KOPT-K1 (cell line): ENCODE data around the gene TTLL8.

Source experiments
- H3K27ac ChIP-seq: fragments of 200-600 bp; sonication (generic); 2 replicates; pipeline ENCODE4 v1.5.1; 2016; ENCODE audit warnings: antibody characterized with exemption, mild to moderate bottlenecking, low read depth, low read length; ENCODE audit not compliant: poor library complexity, severe bottlenecking
- H3K36me3 ChIP-seq: fragments of 200-600 bp; sonication (generic); 2 replicates; pipeline ENCODE4 v1.5.1; 2017; ENCODE audit warnings: antibody characterized with exemption, mild to moderate bottlenecking, low read length, moderate library complexity; ENCODE audit not compliant: insufficient read depth
- H3K9me3 ChIP-seq: fragments of 200-600 bp; sonication (generic); 2 replicates; pipeline ENCODE4 v1.5.1; 2017; ENCODE audit warnings: antibody characterized with exemption, low read length, mild to moderate bottlenecking; ENCODE audit not compliant: insufficient read depth, poor library complexity, severe bottlenecking

Gene TTLL8

DNA sequence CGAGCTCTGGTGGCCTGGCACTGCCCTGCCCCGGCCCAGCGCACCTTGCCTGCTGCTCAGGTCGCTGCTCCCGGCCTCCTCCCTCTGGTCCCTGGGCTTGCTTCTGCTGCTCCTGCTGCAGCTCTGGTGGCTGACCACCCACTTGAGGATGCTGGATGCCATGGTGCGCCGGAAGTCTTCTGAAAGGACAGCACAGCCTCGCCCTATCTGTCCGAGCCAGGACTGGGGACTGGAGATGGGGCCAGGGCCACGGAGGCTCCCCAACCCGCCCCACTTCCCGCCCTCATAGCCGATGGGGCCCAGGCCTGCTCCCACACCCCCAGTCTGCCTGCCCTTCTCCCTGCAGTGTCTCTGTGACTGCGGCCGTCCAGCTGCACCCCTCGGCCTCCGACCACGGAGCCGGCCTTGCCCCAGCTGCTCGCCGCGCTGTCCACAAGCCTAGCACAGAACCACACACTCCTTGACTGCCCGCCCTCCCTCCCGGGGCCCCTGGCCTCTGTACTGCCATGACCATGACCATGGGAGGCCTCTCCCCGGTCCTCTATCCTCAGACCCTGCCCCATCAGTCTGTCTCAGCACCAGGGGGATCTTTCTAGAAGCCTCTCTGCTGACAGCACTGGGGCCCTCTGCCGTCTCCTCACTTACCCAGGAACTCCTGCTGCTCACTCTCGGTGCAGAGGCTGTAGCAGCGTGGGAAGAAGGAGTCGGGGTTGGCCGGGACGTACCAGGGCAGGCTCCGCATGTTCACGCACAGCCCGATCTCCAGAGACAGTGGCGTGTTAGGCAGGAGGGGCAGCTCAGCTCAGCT, 12.7 kb downstream of the TTLL8 start:
- Histone ChIP-seq H3K9me3 (no peaks in the 10 kb centered on the region), H3K27ac (no peak overlapping the region), H3K36me3 (no peaks in the 10 kb centered on the region)

DNA sequence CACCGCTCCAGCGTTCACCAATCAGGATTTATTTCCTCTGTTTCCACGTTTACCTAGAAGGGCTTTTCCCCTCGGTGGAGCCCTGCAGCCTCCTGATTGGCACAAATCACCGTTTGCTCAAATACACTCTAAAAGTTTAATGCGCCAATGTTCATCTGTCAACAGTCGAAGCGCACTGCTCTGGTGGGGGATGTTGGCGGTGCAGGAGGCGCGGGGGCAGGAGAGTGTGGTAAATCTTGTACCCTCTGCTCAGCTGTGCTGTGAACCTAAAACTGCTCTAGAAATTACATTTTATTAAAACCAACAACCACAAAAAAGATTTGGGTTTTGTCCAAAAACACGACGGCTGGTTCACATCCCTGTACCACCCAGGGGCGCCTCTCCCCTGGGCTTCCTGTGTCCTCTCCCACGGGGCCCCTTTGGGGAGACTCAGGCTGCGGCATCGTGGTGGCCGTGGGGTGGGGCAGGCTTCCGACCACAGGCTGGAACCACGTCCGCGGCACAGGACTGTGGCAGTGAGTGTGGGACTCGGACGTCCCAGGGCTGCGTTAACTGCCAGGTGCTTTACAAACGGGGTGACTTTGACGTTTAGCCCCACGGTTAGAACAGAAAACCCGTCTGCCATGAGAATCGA, 13.5 kb downstream of the TTLL8 start:
- H3K9me3 ChIP-seq = peaks cover 6% of the 10 kb centered on the region
- H3K27ac ChIP-seq = no peak overlapping the region

DNA sequence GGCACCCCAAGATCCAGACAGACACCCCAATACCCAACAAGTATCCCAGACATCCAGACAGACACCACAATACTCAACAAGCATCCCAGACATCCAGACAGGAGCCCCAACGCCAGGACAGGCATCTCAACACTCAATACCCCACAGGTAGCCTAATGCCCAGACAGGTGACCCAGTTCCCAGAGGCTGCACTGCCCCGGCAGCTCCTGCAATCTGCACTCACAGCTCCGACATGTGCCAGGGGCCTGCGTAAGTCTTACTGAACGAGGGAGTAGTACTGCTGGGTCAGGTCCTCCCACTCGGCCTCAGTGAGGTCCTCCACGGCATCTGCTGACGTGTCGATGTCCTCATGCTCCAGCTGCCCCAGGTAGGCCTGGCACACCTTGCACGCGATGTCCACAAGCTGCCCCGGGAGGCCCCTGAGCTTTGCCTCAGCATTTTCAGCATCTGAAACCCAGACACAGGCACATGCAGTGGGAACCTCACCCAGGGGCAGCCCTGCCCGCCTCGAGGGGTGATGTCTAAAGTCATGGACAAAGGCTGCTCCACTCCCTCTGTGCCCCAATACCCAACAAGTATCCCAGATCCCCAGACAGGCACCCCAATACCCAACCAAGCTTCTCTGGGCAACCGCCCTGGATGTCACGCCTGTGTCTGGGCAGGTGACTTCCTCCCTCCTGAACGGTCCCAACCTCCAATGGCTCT, 16.6 kb downstream of the TTLL8 start:
- no peak overlapping the region for H3K27ac ChIP-seq
- H3K9me3 ChIP-seq = peaks cover 20% of the 10 kb centered on the region
- H3K36me3 ChIP-seq = no peaks in the 10 kb centered on the region

More for the DNA sequence above, 13.5 kb downstream of the TTLL8 start:
- no peaks in the 10 kb centered on the region for H3K36me3 ChIP-seq

DNA sequence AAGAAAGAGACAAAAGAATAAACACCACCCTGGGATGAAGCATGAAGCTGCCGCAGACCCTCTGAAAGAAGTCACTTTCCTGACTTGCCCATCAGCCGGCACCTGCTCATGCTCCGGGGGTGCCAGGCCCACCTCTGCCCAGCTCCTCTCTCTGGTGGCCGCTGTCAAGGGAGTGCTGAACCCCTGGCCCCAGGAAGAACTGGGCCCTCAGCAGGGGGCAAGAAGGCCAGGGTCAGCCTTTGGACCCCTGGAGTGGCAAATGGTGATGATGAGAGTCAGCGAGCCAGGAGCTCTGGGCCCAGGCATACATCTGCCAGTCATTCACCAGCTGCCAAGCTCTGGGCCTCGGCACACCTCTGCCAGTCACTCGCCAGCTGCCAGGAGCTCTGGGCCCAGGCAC, 17.4 kb downstream of the TTLL8 start:
- Histone ChIP-seq H3K27ac (no peak overlapping the region), H3K36me3 (no peaks in the 10 kb centered on the region), H3K9me3 (peaks cover 20% of the 10 kb centered on the region)

DNA sequence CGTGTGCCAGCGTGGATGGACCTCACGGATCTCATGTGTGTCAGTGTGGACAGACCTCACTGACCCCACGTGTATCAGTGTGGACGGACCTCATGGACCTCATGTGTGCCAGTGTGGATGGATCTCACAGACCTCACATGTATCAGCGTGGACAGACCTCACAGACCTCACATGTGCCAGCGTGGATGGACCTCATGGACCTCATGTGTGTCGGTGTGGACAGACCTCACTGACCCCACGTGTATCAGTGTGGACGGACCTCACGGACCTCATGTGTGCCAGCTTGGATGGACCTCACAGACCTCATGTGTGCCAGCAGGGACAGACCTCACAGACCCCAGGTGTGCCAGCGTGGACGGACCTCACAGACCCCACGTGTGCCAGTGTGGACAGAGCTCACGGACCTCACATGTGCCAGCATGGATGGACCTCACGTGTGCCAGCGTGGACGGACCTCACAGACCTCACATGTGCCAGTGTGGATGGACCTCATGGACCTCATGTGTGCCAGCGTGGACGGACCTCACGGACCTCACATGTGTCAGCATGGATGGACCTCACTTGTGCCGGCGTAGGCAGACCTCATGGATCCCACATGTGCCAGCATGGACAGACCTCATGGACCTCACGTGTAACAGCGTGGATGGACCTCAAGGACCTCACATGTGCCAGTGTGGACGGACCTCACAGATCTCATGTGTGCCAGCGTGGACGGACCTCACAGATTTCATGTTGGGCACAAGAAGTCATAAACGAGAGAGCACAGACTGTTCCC, 18.2 kb downstream of the TTLL8 start:
- Histone ChIP-seq H3K9me3 (peaks cover 20% of the 10 kb centered on the region), H3K36me3 (no peaks in the 10 kb centered on the region), H3K27ac (no peak overlapping the region)

DNA sequence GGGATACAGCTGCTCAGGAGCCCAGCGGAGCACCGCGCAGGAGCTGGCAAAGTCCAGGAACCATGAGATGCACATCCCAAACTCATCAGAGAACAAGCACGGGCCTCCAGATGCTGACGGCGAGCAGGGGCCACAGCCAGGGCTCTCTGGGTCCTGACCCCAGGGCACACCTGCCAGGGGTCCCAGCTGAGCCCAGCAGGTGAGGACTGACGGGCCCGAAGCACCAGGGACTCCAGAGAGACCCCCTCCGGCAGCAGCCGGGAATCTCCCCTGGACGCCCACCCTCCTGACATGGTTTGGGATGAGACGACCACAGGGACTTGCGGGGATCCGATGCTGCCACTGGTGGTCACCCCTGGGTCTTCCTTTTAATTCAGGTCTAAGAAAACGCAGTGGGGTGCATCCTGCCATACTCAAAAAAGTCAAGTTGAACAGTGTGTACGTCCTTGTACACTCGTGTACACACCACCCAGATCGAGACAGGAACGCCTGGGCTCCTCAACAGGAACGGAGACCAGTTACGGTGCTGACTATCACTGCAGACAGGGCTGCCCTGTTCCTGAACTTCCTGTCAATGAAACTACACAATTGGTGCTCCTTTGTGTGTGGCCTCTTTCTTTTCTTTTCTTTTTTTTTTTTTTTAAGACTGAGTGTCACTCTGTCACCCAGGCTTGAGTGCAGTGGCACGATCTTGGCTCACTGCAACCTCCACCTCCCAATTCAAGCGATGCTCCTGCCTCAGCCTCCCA, 21.9 kb downstream of the TTLL8 start:
- no peak overlapping the region for H3K27ac ChIP-seq

DNA sequence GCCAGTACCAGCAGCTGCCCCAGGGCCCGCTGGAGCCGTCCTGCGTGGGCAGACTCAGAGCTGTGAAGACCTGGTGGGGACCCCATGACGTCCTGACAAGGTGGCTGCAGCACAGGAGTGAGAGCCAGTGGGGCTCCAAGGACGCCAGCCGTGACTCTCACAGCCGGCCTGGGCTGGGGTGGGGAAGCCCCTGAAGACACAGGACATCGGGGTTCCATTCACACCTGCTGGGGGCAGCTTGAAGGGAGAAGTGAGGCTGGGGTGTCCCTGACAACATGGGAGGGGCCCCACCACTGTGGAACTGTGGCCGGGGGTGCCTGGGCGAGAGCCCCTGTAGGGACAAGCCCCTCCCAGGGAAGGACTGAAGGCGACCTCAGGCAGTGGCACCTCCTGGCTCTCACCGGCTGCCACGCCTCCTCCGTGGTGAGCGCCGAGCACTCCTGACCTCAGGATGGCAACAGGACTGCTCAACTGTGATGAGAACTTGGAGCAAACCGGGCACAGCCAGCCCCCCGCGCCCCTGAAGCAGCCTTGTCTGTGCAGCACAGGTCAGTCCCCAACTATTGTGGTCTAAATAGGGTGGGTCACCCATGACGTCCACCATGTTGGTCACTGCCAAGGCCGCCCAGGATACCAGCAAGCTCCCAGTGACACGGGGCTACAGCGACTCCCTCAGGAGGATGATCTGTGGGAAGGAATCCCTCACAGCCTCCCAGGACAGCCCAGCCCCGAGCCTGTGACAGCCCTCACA, 22.8 kb downstream of the TTLL8 start:
- no peaks in the 10 kb centered on the region for H3K36me3 ChIP-seq
- no peak overlapping the region for H3K27ac ChIP-seq
- H3K9me3 ChIP-seq = peaks cover 20% of the 10 kb centered on the region

More for the DNA sequence above, 21.9 kb downstream of the TTLL8 start:
- Histone ChIP-seq H3K9me3 (peaks cover 20% of the 10 kb centered on the region), H3K36me3 (no peaks in the 10 kb centered on the region)

DNA sequence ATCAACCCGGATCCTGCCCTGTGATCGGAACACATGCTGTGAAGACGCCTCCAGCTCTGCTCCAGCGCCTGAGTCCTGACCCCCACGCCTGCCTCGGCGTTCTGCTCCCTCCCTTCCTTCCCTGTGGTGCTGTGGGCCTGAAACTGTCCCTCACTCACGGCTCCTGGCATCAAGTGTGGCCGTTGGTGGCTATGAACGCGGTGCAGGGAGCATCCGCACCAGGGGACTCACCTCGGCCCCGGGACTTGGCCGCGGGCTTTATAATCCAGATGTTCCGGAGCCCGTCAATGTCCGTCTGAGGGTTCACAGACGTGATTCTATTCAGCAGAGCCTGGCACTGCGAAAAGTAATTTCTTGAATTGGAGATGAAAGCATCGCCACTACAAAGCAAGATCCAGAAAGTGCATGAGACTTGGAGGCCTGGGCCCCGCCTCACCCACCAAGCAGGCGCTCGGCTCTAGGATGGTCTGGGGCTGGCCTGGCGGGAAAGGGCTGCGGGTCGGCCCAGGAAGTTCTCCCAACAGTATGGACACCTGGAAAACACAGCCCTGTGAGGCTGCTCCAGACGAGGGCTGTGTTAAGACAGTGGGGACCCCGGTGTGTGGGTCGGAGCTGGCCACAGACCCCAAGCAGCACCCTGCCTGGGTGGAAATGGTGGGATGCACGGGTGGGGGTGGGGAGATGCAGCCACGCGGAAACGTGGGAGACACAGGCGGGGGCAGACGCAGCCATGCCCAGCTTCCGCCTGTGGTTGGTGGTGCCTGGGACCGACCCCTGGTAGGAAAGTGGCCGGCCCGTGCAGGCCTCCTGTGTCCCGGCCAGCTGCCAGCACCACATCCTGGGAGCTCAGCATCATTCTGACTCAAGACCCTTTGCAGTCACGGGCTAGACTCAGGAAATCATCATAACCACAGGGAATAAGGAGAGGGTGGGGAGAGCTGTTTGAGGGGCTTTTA, 23.7 kb downstream of the TTLL8 start:
- H3K27ac ChIP-seq = no peak overlapping the region
- no peaks in the 10 kb centered on the region for H3K36me3 ChIP-seq

DNA sequence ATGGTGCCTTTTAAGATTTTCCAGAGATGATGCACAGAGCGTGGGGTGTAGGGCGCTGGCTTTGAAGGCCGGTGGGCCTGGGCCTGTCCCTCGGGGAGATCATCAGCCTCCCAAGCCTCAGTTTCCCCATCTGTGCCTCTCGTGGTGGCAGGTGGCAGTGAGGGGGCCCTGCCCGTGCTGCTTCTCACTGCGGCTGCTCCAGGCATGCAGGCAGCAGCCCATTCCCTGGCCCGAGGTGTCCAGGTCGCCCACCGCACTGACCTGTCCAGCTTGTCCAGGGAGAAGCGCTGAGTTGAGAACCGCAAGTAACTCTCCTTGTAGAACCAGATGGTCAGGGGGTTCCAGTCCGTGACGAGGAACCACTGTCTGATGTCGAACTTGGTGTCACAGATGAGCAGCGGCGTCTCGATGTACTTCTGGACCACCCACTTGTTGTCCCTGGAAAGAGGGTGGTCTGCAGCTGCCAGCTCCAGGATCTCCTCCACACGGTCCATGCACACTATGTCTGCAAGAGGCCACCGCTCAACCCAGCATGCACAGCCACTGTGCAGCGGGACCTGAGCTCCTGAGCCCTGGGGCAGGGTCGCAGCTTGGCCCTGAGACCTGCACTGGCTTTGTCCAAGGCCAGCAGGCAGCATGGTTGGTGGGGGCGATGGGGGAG, 25.0 kb downstream of the TTLL8 start:
- H3K9me3 ChIP-seq = no peaks in the 10 kb centered on the region
- no peak overlapping the region for H3K27ac ChIP-seq
- no peaks in the 10 kb centered on the region for H3K36me3 ChIP-seq

More for the DNA sequence above, 23.7 kb downstream of the TTLL8 start:
- peaks cover 12% of the 10 kb centered on the region for H3K9me3 ChIP-seq

DNA sequence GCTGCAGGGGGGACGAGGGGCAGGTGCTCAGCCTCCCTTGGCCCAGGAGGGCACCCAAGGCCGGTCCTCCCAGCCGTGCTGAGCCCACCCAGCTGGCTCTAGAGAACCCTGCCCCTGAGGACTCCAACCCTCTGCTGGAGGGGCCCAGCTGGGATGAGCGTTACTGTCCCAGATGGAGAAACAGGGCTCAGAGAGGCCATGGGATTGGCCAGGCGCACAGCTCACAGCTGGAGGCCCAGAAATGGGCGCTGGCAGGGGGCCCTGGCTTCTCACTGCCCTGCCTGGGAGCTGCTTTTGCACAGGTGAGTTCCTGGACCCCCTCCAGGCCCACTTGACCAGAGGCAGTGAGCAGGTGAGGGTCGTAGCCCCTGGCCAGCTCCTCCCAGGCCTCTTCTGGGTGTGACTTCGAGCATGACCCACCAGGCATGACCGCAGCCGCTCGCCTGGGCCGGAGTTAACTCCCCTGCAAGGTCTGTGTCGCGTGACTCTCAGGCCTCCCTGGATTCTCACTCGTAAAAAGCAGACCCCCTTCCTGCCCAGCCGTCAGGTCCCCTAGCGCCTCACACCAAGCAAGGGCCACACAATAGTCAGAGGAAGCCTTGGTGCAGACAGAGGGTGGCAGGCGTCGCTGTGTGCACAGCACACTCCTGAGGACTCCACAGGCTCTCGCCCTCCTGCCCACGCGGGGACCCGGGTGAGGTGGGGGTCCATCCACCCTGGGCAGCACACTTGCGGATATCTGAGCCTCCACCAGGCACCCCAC, 25.8 kb downstream of the TTLL8 start:
- H3K9me3 ChIP-seq = no peaks in the 10 kb centered on the region
- no peak overlapping the region for H3K27ac ChIP-seq
- no peaks in the 10 kb centered on the region for H3K36me3 ChIP-seq

DNA sequence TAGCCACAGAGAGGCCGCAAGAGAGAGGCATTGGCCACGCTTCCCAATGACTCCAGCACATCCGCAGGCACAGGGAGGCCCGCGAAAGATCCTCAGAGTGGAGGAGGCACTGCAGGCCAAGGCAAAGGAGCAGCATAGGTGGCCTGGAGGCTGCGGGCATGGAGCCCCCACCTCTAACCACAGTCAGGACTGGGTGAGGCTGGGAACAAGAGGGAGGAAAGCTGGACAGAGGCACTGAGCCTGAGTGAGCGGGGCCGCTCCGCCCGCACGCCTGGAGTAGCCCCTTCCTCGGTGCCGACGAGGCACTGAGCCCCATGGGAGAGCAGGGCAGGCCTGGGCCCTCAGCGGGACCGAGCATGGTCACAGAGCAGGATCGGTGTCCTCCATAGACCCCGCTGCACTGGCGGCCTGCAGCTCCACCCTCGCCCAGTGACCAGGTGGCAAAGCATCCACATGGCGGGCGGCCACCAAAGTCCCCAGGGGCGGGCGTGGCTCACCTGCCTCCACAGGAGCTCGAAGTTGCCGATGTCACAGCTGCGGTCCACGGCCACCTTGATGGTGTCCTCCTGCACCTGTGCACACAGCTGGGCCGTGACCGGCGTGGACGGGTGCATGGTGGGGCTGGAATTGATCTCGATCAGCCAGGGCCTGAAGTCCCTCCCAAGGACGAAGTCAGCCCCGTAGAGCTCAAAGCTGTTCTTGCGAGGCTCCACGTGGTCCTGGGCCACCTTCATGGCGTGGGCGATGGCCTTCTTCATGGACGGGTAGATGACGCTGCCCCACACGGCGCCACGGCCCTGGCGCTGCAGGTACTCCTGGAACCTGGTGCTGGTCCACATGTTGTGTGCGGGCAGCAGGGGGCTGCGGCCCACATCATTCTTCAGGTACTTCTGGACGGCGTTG, 26.7 kb downstream of the TTLL8 start:
- Histone ChIP-seq H3K27ac (no peak overlapping the region), H3K9me3 (no peaks in the 10 kb centered on the region), H3K36me3 (no peaks in the 10 kb centered on the region)
